Muscle of arm (tissue), 12 donors: ENCODE measurements around the gene NID2. TPM values are rescaled to one million over a fixed set of nuclear protein-coding genes. Genes with fewer than 3 reads are reported as not detected.

Experiments
- DNase-seq: peaks from one replicate; pipeline ENCODE4 v3.0.0-alpha.2; 2013
- polyA plus RNA-seq, 12 donors: library from polyadenylated mRNA; unstranded; fragments of 120-200 nt; gene quantifications; one replicate each; pipeline ENCODE4 v1.2.1, GENCODE V29; 2013; ENCODE audit not compliant: insufficient read length in 12 of 12

The NID2 gene
- polyA plus RNA-seq, 12 donors = 77.8 to 134 (median 103) TPM; not detected in 1

GRCh38 chr14:52058341-52058740 lies 10.5 kb downstream of the NID2 start:
- no peak for DNase-seq

- no peak for DNase-seq
Measured at GRCh38 chr14:52055167-52055566, 13.7 kb downstream of the NID2 start.

DNA sequence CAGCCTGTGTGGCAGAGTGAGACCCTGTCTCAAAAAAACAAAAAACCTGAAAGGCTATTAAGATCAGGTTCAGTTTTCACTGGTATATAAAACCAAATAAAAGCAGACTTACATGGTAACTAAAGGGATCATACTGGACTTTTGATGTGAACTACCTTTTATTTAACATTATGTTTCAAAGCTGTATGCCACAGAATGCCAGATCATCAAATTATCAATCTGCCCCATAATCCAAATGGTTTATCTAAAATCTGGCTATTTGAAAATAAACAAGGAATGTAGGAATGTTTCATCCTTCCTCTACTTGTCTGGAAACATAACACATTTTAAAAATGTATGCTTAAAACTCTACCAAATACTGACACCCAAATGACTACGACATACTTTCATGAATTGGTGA lies 14.2 kb downstream of the NID2 start:
- DNase-seq = no peak

- peak; percentile 57 for DNase-seq
Measured at GRCh38 chr14:52053044-52053443, 15.8 kb downstream of the NID2 start.

DNA sequence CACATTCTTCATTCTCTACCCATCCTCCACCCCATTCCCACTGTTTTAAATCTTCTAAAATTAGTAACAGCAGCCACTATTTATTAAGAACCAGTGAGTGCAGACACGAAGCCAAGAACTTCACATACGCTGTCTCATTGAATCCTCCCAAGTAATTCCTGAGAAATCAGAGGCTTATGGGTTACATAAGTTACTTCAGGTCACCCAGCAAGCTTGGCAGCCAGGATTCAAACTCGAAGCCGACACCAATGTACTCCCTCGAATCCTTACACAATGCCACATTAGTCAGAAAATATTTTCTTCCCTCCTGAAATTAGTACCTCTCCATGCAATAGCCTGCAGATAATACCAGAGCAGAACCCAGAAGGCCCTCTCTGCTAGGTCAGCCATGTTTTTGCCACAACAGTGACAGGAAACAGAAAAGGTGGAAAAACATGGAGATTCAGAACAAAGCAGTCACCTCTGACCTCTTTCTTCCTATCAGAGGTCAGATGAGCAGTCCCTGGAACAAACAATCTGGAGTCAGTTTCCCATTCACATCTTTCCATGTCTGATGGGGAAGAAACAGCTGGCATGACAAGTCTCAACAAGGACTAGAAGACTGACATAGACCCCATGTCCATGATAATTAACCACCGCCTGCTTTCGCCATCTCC lies 16.4 kb downstream of the NID2 start:
- DNase-seq = peak; percentile 22

DNA sequence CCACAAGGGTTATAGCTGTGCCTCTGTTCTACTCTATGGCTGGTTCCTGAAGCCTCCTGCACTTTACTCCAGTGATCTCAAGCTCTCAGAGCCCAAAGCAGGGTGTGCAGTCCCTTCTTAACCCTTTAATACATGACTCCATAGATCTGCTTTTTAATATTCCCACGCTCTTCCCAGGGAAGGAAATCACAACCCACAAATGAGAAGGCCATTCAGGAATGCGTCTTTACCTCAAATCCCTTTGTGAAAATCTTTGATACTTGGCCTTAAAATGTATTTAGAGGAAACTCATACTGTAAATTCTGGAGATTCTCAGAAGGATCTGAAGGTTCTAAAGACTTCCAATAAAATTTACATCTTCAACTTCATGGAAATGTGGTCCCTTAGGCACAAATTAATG lies 17.0 kb downstream of the NID2 start:
- no peak for DNase-seq

DNA sequence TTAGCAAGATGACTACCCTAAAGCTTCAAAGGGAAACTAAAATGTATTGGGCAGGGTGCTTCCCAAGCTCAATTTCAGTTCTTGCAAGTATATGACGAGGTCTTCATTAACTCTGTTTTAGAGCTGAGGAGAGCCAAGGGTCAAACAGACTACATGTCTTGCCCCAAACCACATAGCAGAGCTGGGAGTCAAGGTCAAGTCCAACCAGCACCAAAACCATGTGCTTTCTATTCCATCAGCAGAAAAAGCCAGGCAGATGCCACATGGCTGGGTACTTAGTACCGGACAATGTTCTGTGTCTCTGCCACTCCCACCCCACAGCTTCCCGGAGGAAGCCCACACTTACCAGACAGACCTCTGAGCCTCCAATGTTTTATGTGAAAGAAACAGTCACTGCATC lies 17.6 kb downstream of the NID2 start:
- no peak for DNase-seq

GRCh38 chr14:52049721-52050588 lies 18.9 kb downstream of the NID2 start:
- DNase-seq = no peak

DNA sequence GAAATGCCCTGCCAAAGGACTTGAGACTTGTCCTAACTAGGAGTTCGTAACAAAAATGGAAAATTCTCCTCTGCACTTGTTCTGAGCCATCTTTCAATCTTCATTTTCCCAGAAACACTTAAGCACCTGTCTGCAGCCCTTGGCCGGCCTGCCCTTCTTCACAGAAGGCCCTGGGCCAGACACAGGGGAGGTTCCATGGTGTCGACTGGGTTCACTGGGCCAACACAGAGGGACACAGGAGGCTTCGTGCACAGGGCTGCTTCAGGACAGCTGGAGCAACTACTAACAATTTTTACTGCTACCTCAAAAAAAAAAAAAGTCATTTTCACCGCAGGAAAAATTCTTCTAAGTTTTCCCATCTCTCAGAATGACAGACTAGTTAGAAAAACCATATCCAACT lies 19.6 kb downstream of the NID2 start:
- DNase-seq = no peak

DNA sequence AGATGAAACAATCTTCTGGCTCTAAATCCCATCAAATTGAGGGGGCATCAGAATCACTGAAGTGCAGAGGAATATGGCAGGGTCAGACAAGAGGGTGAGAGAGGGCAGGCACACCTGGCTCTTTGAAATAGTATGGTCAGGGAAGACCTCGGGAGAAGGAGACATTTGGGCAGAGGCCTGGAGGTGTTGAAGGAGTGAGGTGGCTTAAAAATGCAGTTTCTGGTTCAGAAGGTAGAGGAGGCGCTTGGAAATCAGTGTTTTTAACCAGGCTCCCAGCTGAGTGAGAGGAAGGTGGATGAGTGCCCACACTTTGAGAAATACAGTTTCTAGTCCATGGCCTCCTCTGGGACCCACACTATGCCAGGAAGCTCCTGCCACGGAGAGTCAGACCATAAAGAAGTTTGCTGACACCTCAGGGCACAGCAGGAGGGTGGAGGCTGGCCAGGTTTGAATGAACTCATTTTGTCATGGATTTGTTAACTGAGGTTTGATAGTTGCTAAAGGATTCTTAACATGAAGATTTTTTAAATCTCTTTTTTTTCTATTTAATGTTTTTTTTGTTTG lies 20.1 kb downstream of the NID2 start:
- DNase-seq = no peak

GRCh38 chr14:52048116-52048515 lies 20.7 kb downstream of the NID2 start:
- DNase-seq = no peak

- no peak for DNase-seq
Measured at GRCh38 chr14:52046376-52046917, 22.4 kb downstream of the NID2 start.

DNA sequence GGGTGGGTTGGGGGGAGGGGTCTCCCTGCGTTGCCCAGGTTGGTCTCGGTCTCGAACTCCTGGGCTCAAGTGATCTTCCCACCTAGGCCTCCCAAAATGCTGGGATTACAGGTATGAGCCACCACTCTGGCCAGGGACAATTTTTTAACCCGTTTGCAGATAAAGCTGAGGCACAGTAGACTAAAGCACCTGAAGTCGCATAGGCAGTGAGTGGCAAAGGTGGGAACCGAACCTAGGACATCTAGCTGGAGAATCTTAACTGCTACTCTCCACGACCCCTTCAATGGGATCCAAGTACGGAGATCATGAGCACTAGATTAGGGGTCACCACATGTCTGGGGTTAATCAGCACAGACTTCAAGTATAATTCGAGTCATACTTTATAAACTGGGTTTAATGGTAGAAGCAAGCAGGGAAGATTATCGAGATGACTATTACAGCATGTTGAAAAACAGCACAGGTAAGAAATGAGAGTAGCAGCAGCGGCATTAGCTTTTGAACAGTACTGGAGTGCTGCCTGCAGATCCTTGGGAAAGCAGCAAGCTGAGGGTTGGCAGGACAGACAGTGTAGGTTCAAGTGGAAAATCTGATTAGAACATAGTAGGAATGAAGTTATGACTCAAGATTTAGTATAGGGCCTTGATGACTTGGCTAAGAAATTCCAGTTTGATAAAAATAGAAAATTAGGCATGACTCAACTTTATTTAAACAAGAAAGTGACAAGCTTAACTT lies 23.9 kb downstream of the NID2 start:
- peak; percentile 65 for DNase-seq

- no peak for DNase-seq
Measured at GRCh38 chr14:52043690-52044089, 25.2 kb downstream of the NID2 start.

- DNase-seq = no peak
Measured at GRCh38 chr14:52042371-52043289, 26.2 kb downstream of the NID2 start.

DNA sequence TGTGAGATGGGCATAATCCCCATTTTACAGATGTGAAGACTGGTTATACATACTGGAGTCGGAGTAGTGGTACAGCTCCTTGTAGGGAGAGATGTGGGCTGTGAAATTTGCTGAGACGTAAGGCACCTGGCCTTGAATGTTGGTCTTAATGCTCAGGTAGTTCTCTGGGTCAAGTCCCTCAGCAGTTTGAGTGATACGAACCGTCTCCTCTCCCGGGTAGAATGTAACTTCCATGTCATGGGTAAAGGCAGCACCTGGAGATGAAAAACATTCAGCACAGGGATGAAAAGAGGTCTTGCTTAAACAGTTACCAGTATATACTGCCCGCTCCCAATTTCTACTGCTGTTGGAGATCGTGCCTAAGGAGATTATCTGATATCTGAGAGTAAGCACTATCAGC lies 28.3 kb downstream of the NID2 start:
- no peak for DNase-seq

- no peak for DNase-seq
Measured at GRCh38 chr14:52039124-52039815, 29.6 kb downstream of the NID2 start.

- DNase-seq = no peak
Measured at GRCh38 chr14:52033101-52033642, 35.7 kb downstream of the NID2 start.

- DNase-seq = no peak
Measured at GRCh38 chr14:52032204-52032801, 36.6 kb downstream of the NID2 start.

DNA sequence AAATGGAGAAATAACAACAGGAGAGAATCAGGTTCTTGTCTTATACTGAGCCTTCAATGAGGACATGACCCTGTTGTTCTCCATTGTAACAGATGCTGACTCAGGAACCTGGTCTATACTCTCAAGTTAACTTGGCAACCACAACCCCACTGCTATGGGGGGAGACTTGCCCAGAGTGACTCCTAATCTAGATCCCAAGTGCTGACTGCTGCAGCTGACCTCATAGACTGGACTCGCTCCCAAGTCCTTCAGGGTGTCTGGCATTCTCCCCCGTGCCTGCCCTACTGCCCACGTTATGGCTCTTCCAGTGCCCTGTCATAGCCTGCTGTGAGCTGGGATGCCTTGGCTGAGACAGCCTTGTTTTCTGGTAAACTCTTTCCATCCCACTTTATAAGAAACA lies 37.1 kb downstream of the NID2 start:
- no peak for DNase-seq
